Endothelial cell (in vitro differentiated cells): Measurements from ENCODE around the gene ZBTB22. TPM values are rescaled to one million over a fixed set of nuclear protein-coding genes. Genes with fewer than 3 reads are reported as not detected.

ENCODE experiments used
- DNase-seq: peaks from one replicate; pipeline ENCODE4 v3.0.0; 2021; ENCODE audit warnings: low spot score
- H3K27ac Mint-ChIP-seq: one replicate; pipeline ENCODE4 v1.8.0; 2021; ENCODE audit warnings: mixed read lengths, inconsistent platforms; ENCODE audit not compliant: unreplicated experiment
- H3K27me3 Mint-ChIP-seq: one replicate; pipeline ENCODE4 v1.8.0; 2021; ENCODE audit warnings: mild to moderate bottlenecking, moderate library complexity, mixed read lengths, inconsistent platforms; ENCODE audit not compliant: unreplicated experiment
- H3K36me3 Mint-ChIP-seq: one replicate; pipeline ENCODE4 v1.8.0; 2021; ENCODE audit warnings: mild to moderate bottlenecking, low read depth, mixed read lengths, inconsistent platforms; ENCODE audit not compliant: unreplicated experiment
- H3K4me1 Mint-ChIP-seq: one replicate; pipeline ENCODE4 v1.8.0; 2021; ENCODE audit warnings: mild to moderate bottlenecking, mixed read lengths, inconsistent platforms; ENCODE audit not compliant: unreplicated experiment
- H3K4me3 Mint-ChIP-seq: one replicate; pipeline ENCODE4 v1.8.0; 2021; ENCODE audit warnings: mild to moderate bottlenecking, mixed read lengths, inconsistent platforms; ENCODE audit not compliant: unreplicated experiment
- H3K9me3 Mint-ChIP-seq: one replicate; pipeline ENCODE4 v1.8.0; 2021; ENCODE audit warnings: mixed read lengths, inconsistent platforms; ENCODE audit not compliant: unreplicated experiment
- total RNA-seq: library from RNA; stranded (reverse); fragmentation: NEBNext Ultra II Directional; extraction: Animal tissue kit (Norgen Biotek cat#: 25700); gene quantifications from one replicate; pipeline ENCODE4 v1.2.1, GENCODE V29; 2021; ENCODE audit not compliant: unreplicated experiment
- TF ChIP-seq, protein P1 (sequence below): fragments of 200-600 bp; sonication (generic); IDR thresholded peaks from one replicate; pipeline ENCODE4 v1.5.0; 2021; ENCODE audit warnings: antibody characterized with exemption; ENCODE audit not compliant: unreplicated experiment

The ZBTB22 gene
- total RNA-seq, 1 donor from 2014 or later = 16.9 TPM

DNA sequence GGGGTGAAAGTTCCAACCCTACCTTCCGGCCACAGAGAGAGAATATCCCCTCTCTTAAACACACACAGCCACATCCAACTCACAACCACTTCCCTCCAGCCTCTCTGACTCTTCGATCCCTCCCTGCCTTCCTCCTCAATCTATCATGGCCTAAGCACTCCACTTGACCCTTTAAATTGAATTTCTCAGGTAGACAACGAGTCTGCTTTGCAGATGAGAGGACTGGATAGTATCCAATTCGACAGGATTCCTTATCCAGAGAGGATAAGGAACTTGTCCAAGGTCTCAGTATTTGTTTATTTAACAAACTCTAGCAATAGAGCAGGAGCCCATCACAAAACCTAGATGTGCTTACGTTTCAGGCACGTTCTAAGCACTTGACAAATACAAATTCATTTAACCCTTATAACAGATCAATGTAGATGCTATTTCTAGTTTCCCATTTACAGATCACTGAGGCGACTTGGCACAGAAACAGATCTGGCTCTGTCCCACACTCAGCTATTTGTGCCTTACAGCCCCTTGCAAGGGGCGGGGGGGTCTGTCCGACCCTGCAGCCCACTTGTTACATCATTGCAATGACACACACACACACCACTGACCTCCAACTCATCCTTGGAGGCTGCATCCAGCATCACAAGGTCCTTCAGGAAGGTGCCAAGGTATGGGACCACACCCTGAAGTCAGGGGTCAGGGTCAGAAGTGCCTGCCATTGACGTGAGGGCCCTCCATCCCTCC is 23.3 kb downstream of the ZBTB22 start:
- H3K4me3 Mint-ChIP-seq = peak overlapping the region; percentile 26
- H3K9me3 Mint-ChIP-seq = no peaks in the 10 kb centered on the region
- no peak overlapping the region for H3K27ac Mint-ChIP-seq
- DNase-seq = no peak
- peaks cover 34% of the 10 kb centered on the region for H3K4me1 Mint-ChIP-seq
- H3K27me3 Mint-ChIP-seq = peaks cover 33% of the 10 kb centered on the region
- TF ChIP-seq, protein P1, sequence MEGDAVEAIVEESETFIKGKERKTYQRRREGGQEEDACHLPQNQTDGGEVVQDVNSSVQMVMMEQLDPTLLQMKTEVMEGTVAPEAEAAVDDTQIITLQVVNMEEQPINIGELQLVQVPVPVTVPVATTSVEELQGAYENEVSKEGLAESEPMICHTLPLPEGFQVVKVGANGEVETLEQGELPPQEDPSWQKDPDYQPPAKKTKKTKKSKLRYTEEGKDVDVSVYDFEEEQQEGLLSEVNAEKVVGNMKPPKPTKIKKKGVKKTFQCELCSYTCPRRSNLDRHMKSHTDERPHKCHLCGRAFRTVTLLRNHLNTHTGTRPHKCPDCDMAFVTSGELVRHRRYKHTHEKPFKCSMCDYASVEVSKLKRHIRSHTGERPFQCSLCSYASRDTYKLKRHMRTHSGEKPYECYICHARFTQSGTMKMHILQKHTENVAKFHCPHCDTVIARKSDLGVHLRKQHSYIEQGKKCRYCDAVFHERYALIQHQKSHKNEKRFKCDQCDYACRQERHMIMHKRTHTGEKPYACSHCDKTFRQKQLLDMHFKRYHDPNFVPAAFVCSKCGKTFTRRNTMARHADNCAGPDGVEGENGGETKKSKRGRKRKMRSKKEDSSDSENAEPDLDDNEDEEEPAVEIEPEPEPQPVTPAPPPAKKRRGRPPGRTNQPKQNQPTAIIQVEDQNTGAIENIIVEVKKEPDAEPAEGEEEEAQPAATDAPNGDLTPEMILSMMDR = no peak
- peaks cover 22% of the 10 kb centered on the region for H3K36me3 Mint-ChIP-seq

DNA sequence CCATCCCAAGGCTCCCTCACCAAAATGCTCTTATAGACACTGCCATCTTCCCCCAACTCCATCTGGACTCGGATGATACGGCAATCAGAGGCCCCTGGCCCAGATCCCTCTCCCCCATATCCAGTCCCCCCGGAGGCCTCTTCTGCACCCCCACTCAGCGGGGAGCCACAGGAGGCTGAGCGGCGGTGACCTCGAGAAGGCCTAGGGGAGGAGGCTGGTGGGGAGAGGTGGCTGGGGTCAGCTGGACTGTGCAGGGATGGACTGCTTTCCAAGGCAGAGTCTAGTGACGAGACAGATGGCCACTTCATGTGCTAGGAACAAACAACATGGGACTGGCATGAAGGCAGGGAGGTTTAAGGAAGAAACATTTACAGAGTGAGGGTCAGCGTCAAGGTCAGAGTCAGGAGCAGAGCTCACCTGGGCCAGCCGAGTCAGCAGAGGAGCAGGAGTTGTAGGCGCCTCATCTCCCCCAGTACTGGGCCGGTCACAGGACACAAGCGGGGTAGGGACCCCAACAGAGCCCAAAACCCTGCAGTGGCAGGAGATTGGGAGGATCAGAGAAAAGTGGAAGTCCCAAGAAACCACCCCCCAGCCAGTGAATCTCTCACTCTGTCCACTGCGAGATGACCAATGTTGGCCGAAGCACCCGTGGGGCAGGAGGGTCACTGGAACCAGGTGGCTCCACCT is 24.4 kb downstream of the ZBTB22 start:
- peak overlapping the region; percentile 74 for H3K4me3 Mint-ChIP-seq
- peaks cover 28% of the 10 kb centered on the region for H3K27me3 Mint-ChIP-seq
- H3K9me3 Mint-ChIP-seq = no peaks in the 10 kb centered on the region
- peak overlapping the region; percentile 68 for H3K27ac Mint-ChIP-seq
- H3K4me1 Mint-ChIP-seq = peaks cover 43% of the 10 kb centered on the region
- H3K36me3 Mint-ChIP-seq = peaks cover 22% of the 10 kb centered on the region
- TF ChIP-seq, protein P1 = no peak
- DNase-seq = no peak

DNA sequence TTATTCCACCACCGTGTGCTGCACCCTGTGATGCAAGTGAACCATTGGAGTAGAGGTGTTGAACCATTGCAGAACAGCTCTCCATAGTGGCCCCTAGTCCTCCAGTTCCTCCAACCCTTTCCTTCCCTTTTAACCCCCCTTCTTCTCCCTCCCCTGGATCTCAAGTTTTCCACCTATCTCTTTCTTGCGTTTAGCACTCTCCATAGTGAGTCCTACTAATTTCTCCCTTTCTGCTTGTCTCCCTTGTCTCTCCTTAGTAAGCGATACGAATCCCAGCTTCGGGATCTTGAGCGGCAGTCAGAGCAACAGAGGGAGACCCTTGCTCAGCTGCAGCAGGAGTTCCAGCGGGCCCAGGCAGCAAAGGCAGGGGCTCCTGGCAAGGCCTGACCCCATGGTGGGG is 27.1 kb downstream of the ZBTB22 start:
- peak overlapping the region; percentile 81 for H3K27ac Mint-ChIP-seq
- H3K9me3 Mint-ChIP-seq = no peaks in the 10 kb centered on the region
- TF ChIP-seq, protein P1 = no peak
- peaks cover 44% of the 10 kb centered on the region for H3K4me1 Mint-ChIP-seq
- H3K4me3 Mint-ChIP-seq = peak overlapping the region; percentile 95
- H3K36me3 Mint-ChIP-seq = peaks cover 33% of the 10 kb centered on the region
- H3K27me3 Mint-ChIP-seq = peaks cover 10% of the 10 kb centered on the region
- no peak for DNase-seq

DNA sequence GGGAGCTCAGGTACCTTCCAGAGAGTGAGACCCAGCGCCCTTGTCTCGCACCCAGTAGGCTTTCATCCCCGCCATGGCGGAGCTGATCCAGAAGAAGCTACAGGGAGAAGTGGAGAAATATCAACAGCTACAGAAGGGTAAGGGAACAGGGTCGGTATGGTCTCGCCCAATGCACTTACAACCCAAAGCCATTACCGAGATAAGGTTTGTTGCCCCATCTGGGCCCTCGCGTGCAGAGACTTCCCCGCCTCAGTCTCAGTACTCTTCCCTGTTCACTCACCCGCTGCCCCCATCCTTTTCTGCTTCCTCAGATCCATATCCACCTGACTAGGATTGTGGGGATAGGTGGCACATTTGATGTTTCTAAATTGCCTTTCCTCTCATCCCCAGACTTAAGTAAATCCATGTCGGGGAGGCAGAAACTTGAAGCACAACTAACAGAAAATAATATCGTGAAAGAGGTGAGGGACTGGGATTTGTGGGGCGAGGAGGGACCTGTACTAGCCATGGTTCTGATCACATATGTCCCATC is 27.7 kb downstream of the ZBTB22 start:
- peak overlapping the region; percentile 95 for H3K4me3 Mint-ChIP-seq
- TF ChIP-seq, protein P1 = no peak
- peak overlapping the region; percentile 81 for H3K27ac Mint-ChIP-seq
- peaks cover 10% of the 10 kb centered on the region for H3K27me3 Mint-ChIP-seq
- H3K9me3 Mint-ChIP-seq = no peaks in the 10 kb centered on the region
- H3K4me1 Mint-ChIP-seq = peaks cover 44% of the 10 kb centered on the region
- peaks cover 32% of the 10 kb centered on the region for H3K36me3 Mint-ChIP-seq
- DNase-seq = no peak
